HEK293 (cell line): Measurements from ENCODE around the gene DGKG.

Experiments
- HOXD13 ChIP-seq: sonication (generic); formaldehyde crosslinking; IDR thresholded peaks from 2 replicates; pipeline ENCODE4 v1.8.0; 2022; ENCODE audit warnings: missing genetic modification reagents, borderline replicate concordance
- SP2 ChIP-seq: fragments of 450-650 bp; formaldehyde crosslinking; IDR thresholded peaks from 2 replicates; pipeline ENCODE4 v1.5.1; 2016; ENCODE audit warnings: missing biosample characterization, missing genetic modification characterization
- ZBTB21 ChIP-seq: fragments of 450-650 bp; formaldehyde crosslinking; IDR thresholded peaks from 2 replicates; pipeline ENCODE4 v1.5.1; 2017; ENCODE audit warnings: missing biosample characterization, missing genetic modification characterization
- ZNF10 ChIP-seq: fragments of 450-650 bp; formaldehyde crosslinking; IDR thresholded peaks from 2 replicates; pipeline ENCODE4 v1.5.1; 2017; ENCODE audit warnings: missing biosample characterization, missing genetic modification characterization
- ZNF121 ChIP-seq: fragments of 450-650 bp; formaldehyde crosslinking; IDR thresholded peaks from 2 replicates; pipeline ENCODE4 v1.5.1; 2016; ENCODE audit warnings: missing biosample characterization, missing genetic modification characterization
- ZNF292 ChIP-seq: fragments of 450-650 bp; formaldehyde crosslinking; IDR thresholded peaks from 2 replicates; pipeline ENCODE4 v1.5.1; 2016; ENCODE audit warnings: low read depth, missing biosample characterization, missing genetic modification characterization, borderline replicate concordance
- ZNF426 ChIP-seq: fragments of 450-650 bp; formaldehyde crosslinking; IDR thresholded peaks from 2 replicates; pipeline ENCODE4 v1.5.1; 2017; ENCODE audit warnings: missing biosample characterization, missing genetic modification characterization, mild to moderate bottlenecking, inconsistent platforms, moderate library complexity
- TF ChIP-seq, protein P1 (sequence below): fragments of 450-650 bp; formaldehyde crosslinking; IDR thresholded peaks from 2 replicates; pipeline ENCODE4 v1.5.1; 2016; ENCODE audit warnings: missing biosample characterization, missing genetic modification characterization
- TF ChIP-seq, protein P2 (sequence below): fragments of 450-650 bp; formaldehyde crosslinking; optimal IDR thresholded peaks from 2 replicates; pipeline ENCODE3; 2016; ENCODE audit warnings: missing biosample characterization, mild to moderate bottlenecking, missing genetic modification characterization
- TF ChIP-seq, protein P3 (sequence below): fragments of 450-650 bp; formaldehyde crosslinking; IDR thresholded peaks from 2 replicates; pipeline ENCODE4 v1.5.1; 2016; ENCODE audit warnings: missing biosample characterization, missing genetic modification characterization
- TF ChIP-seq, protein P4 (sequence below): fragments of 450-650 bp; formaldehyde crosslinking; IDR thresholded peaks from 2 replicates; pipeline ENCODE4 v1.5.1; 2016; ENCODE audit warnings: missing biosample characterization, missing genetic modification characterization, borderline replicate concordance
- TF ChIP-seq, protein P5 (sequence below): fragments of 450-650 bp; formaldehyde crosslinking; IDR thresholded peaks from 2 replicates; pipeline ENCODE4 v1.5.1; 2017; ENCODE audit warnings: missing biosample characterization, mild to moderate bottlenecking, missing genetic modification characterization, moderate library complexity

DNA sequence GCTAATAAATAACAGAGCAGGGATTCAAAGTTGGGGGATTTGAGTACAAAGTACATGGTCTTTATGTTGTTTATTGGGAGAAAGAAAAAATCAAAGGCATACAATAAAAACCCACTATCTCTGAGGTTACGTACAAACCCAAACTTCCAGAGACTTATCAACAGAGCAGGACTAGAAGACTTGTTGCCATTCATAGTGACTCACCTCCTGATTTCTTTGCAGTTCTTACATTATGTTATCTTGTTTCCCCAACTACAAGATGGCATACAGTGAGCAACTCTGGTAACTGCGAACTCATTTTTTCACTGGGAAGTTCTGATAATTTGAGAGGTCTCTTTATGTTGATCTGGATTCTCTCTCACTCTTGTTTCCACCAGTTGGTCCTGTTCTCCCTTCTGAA, 172.5 kb downstream of the DGKG start:
- TF ChIP-seq HOXD13 = no peak
- TF ChIP-seq, protein P1, sequence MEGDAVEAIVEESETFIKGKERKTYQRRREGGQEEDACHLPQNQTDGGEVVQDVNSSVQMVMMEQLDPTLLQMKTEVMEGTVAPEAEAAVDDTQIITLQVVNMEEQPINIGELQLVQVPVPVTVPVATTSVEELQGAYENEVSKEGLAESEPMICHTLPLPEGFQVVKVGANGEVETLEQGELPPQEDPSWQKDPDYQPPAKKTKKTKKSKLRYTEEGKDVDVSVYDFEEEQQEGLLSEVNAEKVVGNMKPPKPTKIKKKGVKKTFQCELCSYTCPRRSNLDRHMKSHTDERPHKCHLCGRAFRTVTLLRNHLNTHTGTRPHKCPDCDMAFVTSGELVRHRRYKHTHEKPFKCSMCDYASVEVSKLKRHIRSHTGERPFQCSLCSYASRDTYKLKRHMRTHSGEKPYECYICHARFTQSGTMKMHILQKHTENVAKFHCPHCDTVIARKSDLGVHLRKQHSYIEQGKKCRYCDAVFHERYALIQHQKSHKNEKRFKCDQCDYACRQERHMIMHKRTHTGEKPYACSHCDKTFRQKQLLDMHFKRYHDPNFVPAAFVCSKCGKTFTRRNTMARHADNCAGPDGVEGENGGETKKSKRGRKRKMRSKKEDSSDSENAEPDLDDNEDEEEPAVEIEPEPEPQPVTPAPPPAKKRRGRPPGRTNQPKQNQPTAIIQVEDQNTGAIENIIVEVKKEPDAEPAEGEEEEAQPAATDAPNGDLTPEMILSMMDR (tag by site-specific recombination) = no peak
- TF ChIP-seq ZNF10 (tag by site-specific recombination) = no peak
- TF ChIP-seq, protein P2, sequence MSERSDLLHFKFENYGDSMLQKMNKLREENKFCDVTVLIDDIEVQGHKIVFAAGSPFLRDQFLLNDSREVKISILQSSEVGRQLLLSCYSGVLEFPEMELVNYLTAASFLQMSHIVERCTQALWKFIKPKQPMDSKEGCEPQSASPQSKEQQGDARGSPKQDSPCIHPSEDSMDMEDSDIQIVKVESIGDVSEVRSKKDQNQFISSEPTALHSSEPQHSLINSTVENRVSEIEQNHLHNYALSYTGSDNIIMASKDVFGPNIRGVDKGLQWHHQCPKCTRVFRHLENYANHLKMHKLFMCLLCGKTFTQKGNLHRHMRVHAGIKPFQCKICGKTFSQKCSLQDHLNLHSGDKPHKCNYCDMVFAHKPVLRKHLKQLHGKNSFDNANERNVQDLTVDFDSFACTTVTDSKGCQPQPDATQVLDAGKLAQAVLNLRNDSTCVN (tag by site-specific recombination) = no peak
- TF ChIP-seq, protein P3, sequence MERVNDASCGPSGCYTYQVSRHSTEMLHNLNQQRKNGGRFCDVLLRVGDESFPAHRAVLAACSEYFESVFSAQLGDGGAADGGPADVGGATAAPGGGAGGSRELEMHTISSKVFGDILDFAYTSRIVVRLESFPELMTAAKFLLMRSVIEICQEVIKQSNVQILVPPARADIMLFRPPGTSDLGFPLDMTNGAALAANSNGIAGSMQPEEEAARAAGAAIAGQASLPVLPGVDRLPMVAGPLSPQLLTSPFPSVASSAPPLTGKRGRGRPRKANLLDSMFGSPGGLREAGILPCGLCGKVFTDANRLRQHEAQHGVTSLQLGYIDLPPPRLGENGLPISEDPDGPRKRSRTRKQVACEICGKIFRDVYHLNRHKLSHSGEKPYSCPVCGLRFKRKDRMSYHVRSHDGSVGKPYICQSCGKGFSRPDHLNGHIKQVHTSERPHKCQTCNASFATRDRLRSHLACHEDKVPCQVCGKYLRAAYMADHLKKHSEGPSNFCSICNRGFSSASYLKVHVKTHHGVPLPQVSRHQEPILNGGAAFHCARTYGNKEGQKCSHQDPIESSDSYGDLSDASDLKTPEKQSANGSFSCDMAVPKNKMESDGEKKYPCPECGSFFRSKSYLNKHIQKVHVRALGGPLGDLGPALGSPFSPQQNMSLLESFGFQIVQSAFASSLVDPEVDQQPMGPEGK = no peak
- no peak for TF ChIP-seq ZNF426 (tag by site-specific recombination)
- TF ChIP-seq, protein P4, sequence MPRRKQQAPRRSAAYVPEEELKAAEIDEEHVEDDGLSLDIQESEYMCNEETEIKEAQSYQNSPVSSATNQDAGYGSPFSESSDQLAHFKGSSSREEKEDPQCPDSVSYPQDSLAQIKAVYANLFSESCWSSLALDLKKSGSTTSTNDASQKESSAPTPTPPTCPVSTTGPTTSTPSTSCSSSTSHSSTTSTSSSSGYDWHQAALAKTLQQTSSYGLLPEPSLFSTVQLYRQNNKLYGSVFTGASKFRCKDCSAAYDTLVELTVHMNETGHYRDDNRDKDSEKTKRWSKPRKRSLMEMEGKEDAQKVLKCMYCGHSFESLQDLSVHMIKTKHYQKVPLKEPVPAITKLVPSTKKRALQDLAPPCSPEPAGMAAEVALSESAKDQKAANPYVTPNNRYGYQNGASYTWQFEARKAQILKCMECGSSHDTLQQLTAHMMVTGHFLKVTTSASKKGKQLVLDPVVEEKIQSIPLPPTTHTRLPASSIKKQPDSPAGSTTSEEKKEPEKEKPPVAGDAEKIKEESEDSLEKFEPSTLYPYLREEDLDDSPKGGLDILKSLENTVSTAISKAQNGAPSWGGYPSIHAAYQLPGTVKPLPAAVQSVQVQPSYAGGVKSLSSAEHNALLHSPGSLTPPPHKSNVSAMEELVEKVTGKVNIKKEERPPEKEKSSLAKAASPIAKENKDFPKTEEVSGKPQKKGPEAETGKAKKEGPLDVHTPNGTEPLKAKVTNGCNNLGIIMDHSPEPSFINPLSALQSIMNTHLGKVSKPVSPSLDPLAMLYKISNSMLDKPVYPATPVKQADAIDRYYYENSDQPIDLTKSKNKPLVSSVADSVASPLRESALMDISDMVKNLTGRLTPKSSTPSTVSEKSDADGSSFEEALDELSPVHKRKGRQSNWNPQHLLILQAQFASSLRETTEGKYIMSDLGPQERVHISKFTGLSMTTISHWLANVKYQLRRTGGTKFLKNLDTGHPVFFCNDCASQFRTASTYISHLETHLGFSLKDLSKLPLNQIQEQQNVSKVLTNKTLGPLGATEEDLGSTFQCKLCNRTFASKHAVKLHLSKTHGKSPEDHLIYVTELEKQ (tag by site-specific recombination) = no peak
- TF ChIP-seq, protein P5, sequence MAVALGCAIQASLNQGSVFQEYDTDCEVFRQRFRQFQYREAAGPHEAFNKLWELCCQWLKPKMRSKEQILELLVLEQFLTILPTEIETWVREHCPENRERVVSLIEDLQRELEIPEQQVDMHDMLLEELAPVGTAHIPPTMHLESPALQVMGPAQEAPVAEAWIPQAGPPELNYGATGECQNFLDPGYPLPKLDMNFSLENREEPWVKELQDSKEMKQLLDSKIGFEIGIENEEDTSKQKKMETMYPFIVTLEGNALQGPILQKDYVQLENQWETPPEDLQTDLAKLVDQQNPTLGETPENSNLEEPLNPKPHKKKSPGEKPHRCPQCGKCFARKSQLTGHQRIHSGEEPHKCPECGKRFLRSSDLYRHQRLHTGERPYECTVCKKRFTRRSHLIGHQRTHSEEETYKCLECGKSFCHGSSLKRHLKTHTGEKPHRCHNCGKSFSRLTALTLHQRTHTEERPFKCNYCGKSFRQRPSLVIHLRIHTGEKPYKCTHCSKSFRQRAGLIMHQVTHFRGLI = no peak
- TF ChIP-seq ZNF292 (tag by site-specific recombination) = no peak
- TF ChIP-seq ZNF121 = no peak
- TF ChIP-seq SP2 (tag by site-specific recombination) = no peak
- no peak for TF ChIP-seq ZBTB21 (tag by site-specific recombination)
